Activated CD4-positive, alpha-beta T cell treated with anti-CD3 and anti-CD28 coated beads for 36 hours (primary cell): Measurements from ENCODE around the gene ODC1. TPM values are rescaled to one million over a fixed set of nuclear protein-coding genes. Genes with fewer than 3 reads are reported as not detected.

Experiments
- ATAC-seq: fragments of 200-7000 bp; cut with Tn5 transposase; one replicate; pipeline ENCODE4 v1.10.0; 2021; ENCODE audit warnings: mild to moderate bottlenecking, moderate library complexity
- CTCF ChIA-PET: fragments of 350-600 bp; sonication (Branson Sonifier 250); formaldehyde crosslinking; loops from one replicate; lab custom pipeline; 2021; ENCODE audit warnings: antibody characterized with exemption; lab: Charles Lee
- POLR2A ChIA-PET: fragments of 350-600 bp; sonication (Branson Sonifier 250); formaldehyde crosslinking; loops from one replicate; lab custom pipeline; 2021; ENCODE audit warnings: antibody characterized with exemption, inconsistent platforms; lab: Charles Lee
- DNase-seq: peaks from one replicate; pipeline ENCODE4 v3.0.0-alpha.2; 2020
- H3K27ac Mint-ChIP-seq: one replicate; pipeline ENCODE4 v1.8.0; 2021; ENCODE audit warnings: mixed read lengths
- H3K27me3 Mint-ChIP-seq: one replicate; pipeline ENCODE4 v1.8.0; 2021; ENCODE audit warnings: mixed read lengths
- H3K36me3 Mint-ChIP-seq: one replicate; pipeline ENCODE4 v1.8.0; 2021; ENCODE audit warnings: low read depth, mixed read lengths
- H3K4me1 Mint-ChIP-seq: one replicate; pipeline ENCODE4 v1.8.0; 2021; ENCODE audit warnings: mixed read lengths
- H3K4me3 Mint-ChIP-seq: one replicate; pipeline ENCODE4 v1.8.0; 2021; ENCODE audit warnings: mild to moderate bottlenecking, moderate library complexity, mixed read lengths
- H3K9me3 Mint-ChIP-seq: one replicate; pipeline ENCODE4 v1.8.0; 2021; ENCODE audit warnings: low read depth, mixed read lengths
- intact Hi-C, 2 experiments: fragments of 100-400 bp; cut with DNase I in 1 of 2; cut with micrococcal nuclease in 1 of 2; formaldehyde crosslinking; loops; one replicate each; pipeline versions ENCODE4 v1.14.2 to v1.15.1; 2022 to 2024; cut with DNase I, micrococcal nuclease
- total RNA-seq, 2 experiments: library from RNA; stranded (reverse); gene quantifications; one replicate each; pipeline ENCODE4 v1.2.3, GENCODE V29; 2021

The ODC1 gene
- total RNA-seq: 100 to 1,000 TPM; 158 to 170 TPM

GRCh38 chr2:10447895-10448575 lies at the start of gene ODC1:
TSS of gene ODC1 (minus strand) at chr2:10448327. CDS start at chr2:10445032, 3,295 bp downstream.
- H3K27ac Mint-ChIP-seq: peak within 1 kb of the TSS; percentile 95

GRCh38 chr2:10497797-10498251 lies 49.7 kb upstream of the ODC1 start:
- CTCF ChIA-PET: interaction anchor here (0.7 kb wide), 1 partner anchor 701 kb away, joined by 3 read pairs; no protein-coding TSS in a partner anchor
- POLR2A ChIA-PET: interaction anchor here (0.6 kb wide), 2 partner anchors 88 to 196 kb away, joined by 3 read pairs; no protein-coding TSS in a partner anchor
- Mint-ChIP-seq H3K36me3 (no peaks in the 10 kb centered on the region), H3K4me1 (peaks cover 33% of the 10 kb centered on the region), H3K4me3 (no peak overlapping the region), H3K9me3 (no peaks in the 10 kb centered on the region), H3K27me3 (peaks cover 2% of the 10 kb centered on the region), H3K27ac (no peak overlapping the region)
- DNase-seq (peak; percentile 83), ATAC-seq (peak; percentile 43)
- intact Hi-C loops: loop anchor here in 1 of 2 experiments (5.0 kb wide), 1 partner anchor 39 kb away; no protein-coding TSS in a partner anchor

More at GRCh38 chr2:10447895-10448575, at the start of gene ODC1:
- Mint-ChIP-seq H3K27me3 (no peaks in the 10 kb centered on the region), H3K9me3 (no peaks in the 10 kb centered on the region), H3K36me3 (peaks cover 37% of the 10 kb centered on the region), H3K4me1 (peaks cover 51% of the 10 kb centered on the region), H3K4me3 (peak within 1 kb of the TSS; percentile 85)
- intact Hi-C loops: loop anchor here (1.0 to 10.0 kb wide), 22 partner anchors 40 to 1766 kb away; partner anchors contain the start of genes HPCAL1 (in 2 of the 2), ADAM17 (in 1 of the 2), CPSF3 (in 1 of the 2) and E2F6 (in 1 of the 2)
- peak; percentile 97 for DNase-seq
- ChIA-PET POLR2A (interaction anchor here (0.6 to 2.1 kb wide), 19 partner anchors 9 to 893 kb away, joined by 3 to 11 read pairs (median 4); partner anchors contain the start of gene ADAM17), CTCF (interaction anchor here (0.5 to 2.2 kb wide), 9 partner anchors 11 to 464 kb away, joined by 3 to 12 read pairs (median 3); no protein-coding TSS in a partner anchor)
- peak; percentile 74 for ATAC-seq

- ATAC-seq (no peak), DNase-seq (no peak)
- CTCF ChIA-PET: no interaction called here
- H3K36me3 Mint-ChIP-seq: no peaks in the 10 kb centered on the region
- no peak overlapping the region for H3K4me3 Mint-ChIP-seq
- peaks cover 33% of the 10 kb centered on the region for H3K4me1 Mint-ChIP-seq
- no peaks in the 10 kb centered on the region for H3K9me3 Mint-ChIP-seq
- POLR2A ChIA-PET: no interaction called here
- intact Hi-C loops: loop anchor here in 1 of 2 experiments (5.0 kb wide), 1 partner anchor 41 kb away; no protein-coding TSS in a partner anchor
- peaks cover 2% of the 10 kb centered on the region for H3K27me3 Mint-ChIP-seq
- H3K27ac Mint-ChIP-seq: no peak overlapping the region
These were observed 47.8 kb upstream of the ODC1 start for GRCh38 chr2:10495988-10496313.

GRCh38 chr2:10495311-10495987 lies 47.3 kb upstream of the ODC1 start:
- H3K36me3 Mint-ChIP-seq: no peaks in the 10 kb centered on the region
- H3K4me1 Mint-ChIP-seq: peaks cover 33% of the 10 kb centered on the region
- peak; percentile 30 for DNase-seq
- H3K27me3 Mint-ChIP-seq: peaks cover 2% of the 10 kb centered on the region
- ATAC-seq: no peak
- H3K27ac Mint-ChIP-seq: peak overlapping the region; percentile 43
- peak overlapping the region; percentile 10 for H3K4me3 Mint-ChIP-seq
- intact Hi-C loops: loop anchor here in 1 of 2 experiments (5.0 kb wide), 1 partner anchor 42 kb away; no protein-coding TSS in a partner anchor
- no peaks in the 10 kb centered on the region for H3K9me3 Mint-ChIP-seq
- ChIA-PET POLR2A (no interaction called here), CTCF (interaction anchor here (1.1 kb wide), 1 partner anchor 20 kb away, joined by 5 read pairs; no protein-coding TSS in a partner anchor)

GRCh38 chr2:10494351-10495066 lies 46.4 kb upstream of the ODC1 start:
- ChIA-PET CTCF (interaction anchor here (0.6 to 1.1 kb wide), 3 partner anchors 15 to 430 kb away, joined by 3 to 5 read pairs (median 4); no protein-coding TSS in a partner anchor), POLR2A (interaction anchor here (1.8 kb wide), 1 partner anchor 46 kb away, joined by 5 read pairs; the partner anchor contains the start of gene ODC1)
- no peak for DNase-seq
- no peak overlapping the region for H3K27ac Mint-ChIP-seq
- ATAC-seq: no peak
- no peak overlapping the region for H3K4me3 Mint-ChIP-seq
- H3K27me3 Mint-ChIP-seq: peaks cover 2% of the 10 kb centered on the region
- H3K4me1 Mint-ChIP-seq: peaks cover 33% of the 10 kb centered on the region
- no peaks in the 10 kb centered on the region for H3K36me3 Mint-ChIP-seq
- no peaks in the 10 kb centered on the region for H3K9me3 Mint-ChIP-seq
- intact Hi-C loops: loop anchor here in 1 of 2 experiments (5.0 kb wide), 1 partner anchor 43 kb away; no protein-coding TSS in a partner anchor

- intact Hi-C loops: loop anchor here (1.0 to 2.0 kb wide), 4 partner anchors 44 to 161 kb away; partner anchors contain the start of gene ODC1 (in 1 of the 2)
- peaks cover 2% of the 10 kb centered on the region for H3K27me3 Mint-ChIP-seq
- H3K27ac Mint-ChIP-seq: peak overlapping the region; percentile 78
- H3K4me3 Mint-ChIP-seq: no peak overlapping the region
- POLR2A ChIA-PET: interaction anchor here (0.6 to 1.8 kb wide), 3 partner anchors 44 to 160 kb away, joined by 3 to 5 read pairs (median 4); partner anchors contain the start of gene ODC1
- CTCF ChIA-PET: interaction anchor here (0.6 to 1.1 kb wide), 4 partner anchors 16 to 159 kb away, joined by 3 to 6 read pairs (median 4); no protein-coding TSS in a partner anchor
- no peaks in the 10 kb centered on the region for H3K36me3 Mint-ChIP-seq
- DNase-seq (peak; percentile 94), ATAC-seq (peak; percentile 96)
- peaks cover 34% of the 10 kb centered on the region for H3K4me1 Mint-ChIP-seq
- no peaks in the 10 kb centered on the region for H3K9me3 Mint-ChIP-seq
These were observed 45.6 kb upstream of the ODC1 start for GRCh38 chr2:10493634-10494281.

- intact Hi-C loops: loop anchor here (1.0 to 2.0 kb wide), 4 partner anchors 44 to 161 kb away; partner anchors contain the start of gene ODC1 (in 1 of the 2)
- DNase-seq: no peak
- H3K36me3 Mint-ChIP-seq: no peaks in the 10 kb centered on the region
- H3K4me1 Mint-ChIP-seq: peaks cover 36% of the 10 kb centered on the region
- CTCF ChIA-PET: interaction anchor here (0.6 to 1.1 kb wide), 7 partner anchors 16 to 167 kb away, joined by 3 to 6 read pairs (median 3); no protein-coding TSS in a partner anchor
- no peaks in the 10 kb centered on the region for H3K9me3 Mint-ChIP-seq
- H3K4me3 Mint-ChIP-seq: no peak overlapping the region
- peak overlapping the region; percentile 78 for H3K27ac Mint-ChIP-seq
- POLR2A ChIA-PET: interaction anchor here (0.6 to 1.8 kb wide), 5 partner anchors 43 to 707 kb away, joined by 3 to 5 read pairs (median 4); partner anchors contain the start of gene ODC1
- peaks cover 2% of the 10 kb centered on the region for H3K27me3 Mint-ChIP-seq
- ATAC-seq: peak; percentile 3
These were observed 45.0 kb upstream of the ODC1 start for GRCh38 chr2:10493075-10493633.

GRCh38 chr2:10490806-10491291 lies 42.7 kb upstream of the ODC1 start:
- peaks cover 37% of the 10 kb centered on the region for H3K4me1 Mint-ChIP-seq
- H3K27me3 Mint-ChIP-seq: no peaks in the 10 kb centered on the region
- DNase-seq (no peak), ATAC-seq (no peak)
- no peak overlapping the region for H3K4me3 Mint-ChIP-seq
- no peaks in the 10 kb centered on the region for H3K9me3 Mint-ChIP-seq
- ChIA-PET POLR2A (no interaction called here), CTCF (interaction anchor here (0.6 kb wide), 1 partner anchor 770 kb away, joined by 3 read pairs; no protein-coding TSS in a partner anchor)
- H3K36me3 Mint-ChIP-seq: no peaks in the 10 kb centered on the region
- intact Hi-C loops: no loop called here
- H3K27ac Mint-ChIP-seq: no peak overlapping the region

GRCh38 chr2:10489842-10490555 lies 41.9 kb upstream of the ODC1 start:
- Mint-ChIP-seq H3K9me3 (no peaks in the 10 kb centered on the region), H3K36me3 (no peaks in the 10 kb centered on the region), H3K4me3 (no peak overlapping the region), H3K4me1 (peaks cover 29% of the 10 kb centered on the region), H3K27ac (no peak overlapping the region), H3K27me3 (no peaks in the 10 kb centered on the region)
- intact Hi-C loops: no loop called here
- ChIA-PET CTCF (interaction anchor here (0.6 kb wide), 1 partner anchor 769 kb away, joined by 3 read pairs; no protein-coding TSS in a partner anchor), POLR2A (no interaction called here)
- no peak for DNase-seq
- ATAC-seq: no peak
